ENCODE measurements around the gene ABHD8.

The ABHD8 gene

GRCh38 chr19:17303167-17303939 lies at the start of gene ABHD8:
Gene ABHD8 (minus strand): TSS chr19:17303425. CDS start chr19:17301616, 1,809 bp downstream.
- peak; percentile 90 to 97 (median 93) for DNase-seq

- no peak for DNase-seq
Measured at GRCh38 chr19:17352608-17353280, 49.5 kb upstream of the ABHD8 start.

- DNase-seq = no peak
Measured at GRCh38 chr19:17351815-17352435, 48.7 kb upstream of the ABHD8 start.

GRCh38 chr19:17348700-17349099 lies 45.5 kb upstream of the ABHD8 start:
- DNase-seq = peak in 2 of 3 experiments; percentile 25 to 63

- no peak for DNase-seq
Measured at GRCh38 chr19:17347877-17348276, 44.7 kb upstream of the ABHD8 start.

GRCh38 chr19:17347361-17347760 lies 44.1 kb upstream of the ABHD8 start:
- no peak for DNase-seq

- DNase-seq = peak; percentile 41 to 77 (median 61)
Measured at GRCh38 chr19:17346109-17346671, 43.0 kb upstream of the ABHD8 start.

GRCh38 chr19:17341845-17342244 lies 38.6 kb upstream of the ABHD8 start:
- DNase-seq = no peak

GRCh38 chr19:17341386-17341785 lies 38.2 kb upstream of the ABHD8 start:
- DNase-seq = no peak

- no peak for DNase-seq
Measured at GRCh38 chr19:17340871-17341357, 37.7 kb upstream of the ABHD8 start.

- no peak for DNase-seq
Measured at GRCh38 chr19:17340302-17340870, 37.2 kb upstream of the ABHD8 start.

GRCh38 chr19:17339088-17339741 lies 36.0 kb upstream of the ABHD8 start:
- no peak for DNase-seq

GRCh38 chr19:17338433-17339078 lies 35.3 kb upstream of the ABHD8 start:
- no peak for DNase-seq

GRCh38 chr19:17337675-17338432 lies 34.6 kb upstream of the ABHD8 start:
- DNase-seq = peak in 2 of 3 experiments; percentile 79 to 82

- peak; percentile 94 to 99 (median 98) for DNase-seq
Measured at GRCh38 chr19:17336872-17337674, 33.8 kb upstream of the ABHD8 start, which contains the start of gene GTPBP3. Gene GTPBP3 (plus strand): TSS chr19:17337553. CDS start chr19:17337612, 59 bp downstream.

- no peak for DNase-seq
Measured at GRCh38 chr19:17335575-17335974, 32.4 kb upstream of the ABHD8 start.

GRCh38 chr19:17334414-17335409 lies 31.5 kb upstream of the ABHD8 start, which contains the start of gene ANO8:
Gene ANO8 (minus strand): TSS chr19:17334855. CDS start chr19:17334670, 185 bp downstream.
- peak; percentile 94 to 97 (median 97) for DNase-seq

GRCh38 chr19:17333611-17334413 lies 30.6 kb upstream of the ABHD8 start:
- peak in 1 of 3 experiments; percentile 51 for DNase-seq
